ENCODE results near the gene FGF9.

Gene FGF9

GRCh38 chr13:21691500-21691899 lies 20.6 kb downstream of the FGF9 start:
- no peak overlapping the region for H3K4me3 ChIP-seq (replicated peaks; ENCODE audit: low read depth, low read length)
- no peak for DNase-seq (ENCODE audit: extremely low read depth, low read depth)
- TF ChIP-seq CTCF (IDR thresholded peaks at IDR 0.05; ENCODE audit: low read depth, low read length, missing control alignments), result no peak

GRCh38 chr13:21691928-21692327 lies 21.1 kb downstream of the FGF9 start:
- no peak for TF ChIP-seq CTCF (IDR thresholded peaks at IDR 0.05; ENCODE audit: low read depth, low read length, missing control alignments)
- no peak overlapping the region for H3K4me3 ChIP-seq (replicated peaks; ENCODE audit: low read depth, low read length)
- no peak for DNase-seq (ENCODE audit: extremely low read depth, low read depth)

GRCh38 chr13:21694831-21695230 lies 24.0 kb downstream of the FGF9 start:
- no peak for TF ChIP-seq CTCF (IDR thresholded peaks at IDR 0.05; ENCODE audit: low read depth, low read length, missing control alignments)
- no peak overlapping the region for H3K4me3 ChIP-seq (replicated peaks; ENCODE audit: low read depth, low read length)
- no peak for DNase-seq (ENCODE audit: extremely low read depth, low read depth)

- DNase-seq (ENCODE audit: extremely low read depth, low read depth), result no peak
- TF ChIP-seq CTCF (IDR thresholded peaks at IDR 0.05; ENCODE audit: low read depth, low read length, missing control alignments), result no peak
- no peak overlapping the region for H3K4me3 ChIP-seq (replicated peaks; ENCODE audit: low read depth, low read length)
Observed at GRCh38 chr13:21695546-21695945, 24.7 kb downstream of the FGF9 start.

- TF ChIP-seq CTCF (IDR thresholded peaks at IDR 0.05; ENCODE audit: low read depth, low read length, missing control alignments), result no peak
- no peak overlapping the region for H3K4me3 ChIP-seq (replicated peaks; ENCODE audit: low read depth, low read length)
- no peak for DNase-seq (ENCODE audit: extremely low read depth, low read depth)
Observed at GRCh38 chr13:21696865-21697448, 26.1 kb downstream of the FGF9 start.

GRCh38 chr13:21698817-21699679 lies 28.2 kb downstream of the FGF9 start:
- no peak for DNase-seq (ENCODE audit: extremely low read depth, low read depth)
- H3K4me3 ChIP-seq (replicated peaks; ENCODE audit: low read depth, low read length), result no peak overlapping the region
- no peak for TF ChIP-seq CTCF (IDR thresholded peaks at IDR 0.05; ENCODE audit: low read depth, low read length, missing control alignments)

Measured in HFF-Myc (cell line).